Keratinocyte (primary cell): ENCODE measurements around the gene TMEM163.

ENCODE experiments used
- CTCF ChIP-seq, 3 experiments: IDR thresholded peaks in 1 of 3; conservative IDR thresholded peaks in 1 of 3; optimal IDR thresholded peaks in 1 of 3; 2 replicates in 2 of 3; 3 replicates in 1 of 3; pipeline versions ENCODE3 to v1.5.1; 2011; ENCODE audit warnings: low read length in 3 of 3, mild to moderate bottlenecking in 3 of 3, moderate library complexity in 2 of 3, control low read depth in 1 of 3, inconsistent platforms in 1 of 3; ENCODE audit not compliant: insufficient read depth in 2 of 3; ENCODE audit errors: extremely low read depth in 1 of 3
- EZH2 ChIP-seq: IDR thresholded peaks from one replicate; pipeline ENCODE4 v1.6.1; 2012; ENCODE audit warnings: inconsistent platforms, mild to moderate bottlenecking, low read length, moderate library complexity

- no peak for TF ChIP-seq CTCF (optimal IDR thresholded peaks at IDR 0.05 in 1 of 3, IDR thresholded peaks at IDR 0.05 in 1 of 3, conservative IDR thresholded peaks at IDR 0.05 in 1 of 3; ENCODE audit: extremely low read depth in 1 of 3, insufficient read depth in 2 of 3, low read length in 3 of 3)
- no peak for TF ChIP-seq EZH2
Observed at GRCh38 chr2:134458473-134458853, 260.3 kb downstream of the TMEM163 start.
